ENCODE measurements around the gene FAM234A. TPM values are rescaled to one million over a fixed set of nuclear protein-coding genes. Genes with fewer than 3 reads are reported as not detected.
"Not testable (repeated sequence)": the region's sequence is repeated elsewhere in the genome, so short reads cannot be mapped to it uniquely, and the experiment has no call there.

The FAM234A gene, protein sequence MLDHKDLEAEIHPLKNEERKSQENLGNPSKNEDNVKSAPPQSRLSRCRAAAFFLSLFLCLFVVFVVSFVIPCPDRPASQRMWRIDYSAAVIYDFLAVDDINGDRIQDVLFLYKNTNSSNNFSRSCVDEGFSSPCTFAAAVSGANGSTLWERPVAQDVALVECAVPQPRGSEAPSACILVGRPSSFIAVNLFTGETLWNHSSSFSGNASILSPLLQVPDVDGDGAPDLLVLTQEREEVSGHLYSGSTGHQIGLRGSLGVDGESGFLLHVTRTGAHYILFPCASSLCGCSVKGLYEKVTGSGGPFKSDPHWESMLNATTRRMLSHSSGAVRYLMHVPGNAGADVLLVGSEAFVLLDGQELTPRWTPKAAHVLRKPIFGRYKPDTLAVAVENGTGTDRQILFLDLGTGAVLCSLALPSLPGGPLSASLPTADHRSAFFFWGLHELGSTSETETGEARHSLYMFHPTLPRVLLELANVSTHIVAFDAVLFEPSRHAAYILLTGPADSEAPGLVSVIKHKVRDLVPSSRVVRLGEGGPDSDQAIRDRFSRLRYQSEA
- total RNA-seq (ENCODE audit: insufficient read depth, low replicate concordance), result 50.8 TPM

- peak; percentile 95 for DNase-seq (ENCODE audit: low spot score)
Observed at GRCh38 chr16:234468-235305, at the start of gene FAM234A. TSS of gene FAM234A (plus strand) at chr16:234821. CDS start at chr16:254414, 19,593 bp downstream.

DNA sequence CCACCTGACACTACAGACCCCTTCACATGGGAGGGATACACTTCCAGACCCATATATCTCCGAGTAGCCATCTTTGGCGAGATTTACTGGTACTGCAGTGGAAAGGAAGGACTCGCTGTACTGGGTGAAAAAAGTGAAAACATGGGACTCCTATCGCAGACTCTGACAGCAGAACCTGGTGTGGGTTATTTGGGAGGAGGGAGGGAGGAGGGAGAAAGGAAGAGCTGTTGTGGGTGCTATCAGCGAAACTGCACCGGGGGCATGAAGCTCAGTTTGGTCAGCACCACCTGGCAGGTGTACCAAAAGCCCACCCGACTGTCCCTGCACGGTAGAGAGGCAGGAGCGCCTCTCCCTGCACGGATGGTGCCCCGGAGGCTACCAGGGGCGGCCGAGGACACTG is 49.4 kb upstream of the FAM234A start:
- DNase-seq (ENCODE audit: low spot score), result no peak

DNA sequence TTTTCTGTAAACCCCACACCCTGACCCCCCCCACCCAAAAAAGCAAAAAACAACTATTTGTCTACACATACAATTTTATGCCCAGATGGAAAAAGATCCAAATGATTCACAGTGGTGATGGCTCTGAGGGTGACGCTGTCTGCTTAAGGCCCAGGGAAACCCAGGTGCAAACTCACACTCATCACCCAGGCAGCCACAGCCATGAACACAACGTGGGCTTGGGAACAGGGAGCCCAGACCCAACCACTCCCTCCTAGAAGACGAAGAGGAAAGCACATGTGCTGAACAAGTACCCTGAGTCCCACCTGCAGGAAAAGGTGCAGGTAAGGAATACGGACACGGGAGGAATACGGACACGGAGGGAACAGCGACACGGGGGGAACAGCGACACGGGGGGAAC is 48.9 kb upstream of the FAM234A start:
- DNase-seq (ENCODE audit: low spot score), result no peak

DNA sequence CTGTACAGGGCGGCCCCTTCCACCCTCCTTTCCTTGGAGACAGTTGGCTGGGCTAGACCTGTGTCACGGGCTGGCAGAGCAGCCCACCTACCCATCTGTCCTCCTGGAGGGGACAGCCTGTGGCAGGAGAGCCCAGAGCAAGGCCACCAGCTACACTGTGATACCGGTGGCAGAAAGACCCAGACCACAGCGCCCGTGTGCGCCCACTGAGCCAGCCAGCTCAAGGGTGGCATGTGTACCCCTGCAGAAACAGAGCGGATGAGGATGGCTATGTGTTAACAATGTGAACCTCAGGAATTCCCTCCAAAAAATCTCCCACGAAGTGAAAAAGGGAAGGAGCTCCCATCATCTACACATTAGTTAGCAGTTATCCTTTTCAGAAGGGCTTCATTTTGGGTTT is 47.3 kb upstream of the FAM234A start:
- no peak for DNase-seq (ENCODE audit: low spot score)

- DNase-seq (ENCODE audit: low spot score), result no peak
Observed at GRCh38 chr16:188674-189073, 45.9 kb upstream of the FAM234A start.

- no peak for DNase-seq (ENCODE audit: low spot score)
Observed at GRCh38 chr16:189604-190186, 44.9 kb upstream of the FAM234A start.

DNA sequence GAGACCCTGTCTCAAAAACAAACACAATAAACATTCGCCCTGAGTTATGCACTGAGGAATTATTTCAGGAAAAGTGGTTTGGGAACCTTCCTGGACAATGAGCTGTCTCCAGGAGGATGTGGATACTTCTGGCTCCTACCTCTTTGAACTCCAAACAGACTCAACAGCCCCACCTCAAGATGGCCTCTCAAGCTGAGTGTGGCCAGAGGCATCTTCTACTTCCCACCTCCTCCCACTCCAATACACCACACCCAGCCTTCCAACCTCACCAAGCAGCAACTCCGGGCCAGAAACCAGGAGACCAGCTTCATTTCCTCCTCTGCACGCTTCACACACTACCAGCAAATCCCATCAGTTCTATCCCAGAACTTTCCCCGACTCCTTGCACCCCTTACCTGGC is 42.8 kb upstream of the FAM234A start:
- no peak for DNase-seq (ENCODE audit: low spot score)

DNA sequence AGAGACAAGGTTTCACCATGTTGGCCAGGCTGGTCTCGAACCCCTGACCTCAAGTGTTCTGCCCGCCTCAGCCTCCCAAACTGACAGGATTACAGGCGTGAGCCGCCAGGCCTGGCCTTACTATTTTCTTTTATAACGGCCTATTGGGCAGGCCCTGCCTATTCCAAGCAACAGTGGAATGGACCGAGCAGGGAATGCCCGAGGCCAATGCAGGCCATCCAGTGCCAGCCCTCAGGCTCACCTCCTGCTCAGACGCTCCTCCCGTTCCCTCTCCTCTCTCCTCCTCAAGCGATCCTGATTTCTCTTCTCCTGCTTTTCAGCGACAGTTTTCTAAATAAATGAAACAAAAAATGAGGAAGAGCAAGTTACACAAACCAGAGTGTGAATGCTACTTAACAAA is 41.9 kb upstream of the FAM234A start:
- no peak for DNase-seq (ENCODE audit: low spot score)

DNA sequence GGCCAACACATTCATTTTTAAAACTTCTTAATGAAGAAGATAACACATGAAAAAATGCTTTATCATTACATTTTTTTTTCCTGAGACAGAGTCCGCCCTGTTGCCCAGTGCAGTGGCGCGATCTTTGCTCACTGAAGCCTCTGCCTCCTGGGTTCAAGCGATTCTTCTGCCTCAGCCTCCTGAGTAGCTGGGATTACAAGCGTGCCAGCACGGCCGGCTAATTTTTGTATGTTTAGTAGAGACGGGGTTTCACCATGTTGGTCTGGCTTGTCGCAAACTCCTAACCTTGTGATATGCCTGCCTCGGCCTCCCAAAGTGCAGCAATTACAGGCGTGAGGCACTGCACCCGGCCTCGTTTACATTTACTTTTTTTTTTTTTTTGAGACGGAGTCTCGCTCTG is 41.2 kb upstream of the FAM234A start:
- DNase-seq (ENCODE audit: low spot score), result no peak

- no peak for DNase-seq (ENCODE audit: low spot score)
Observed at GRCh38 chr16:194516-194915, 40.1 kb upstream of the FAM234A start.

DNA sequence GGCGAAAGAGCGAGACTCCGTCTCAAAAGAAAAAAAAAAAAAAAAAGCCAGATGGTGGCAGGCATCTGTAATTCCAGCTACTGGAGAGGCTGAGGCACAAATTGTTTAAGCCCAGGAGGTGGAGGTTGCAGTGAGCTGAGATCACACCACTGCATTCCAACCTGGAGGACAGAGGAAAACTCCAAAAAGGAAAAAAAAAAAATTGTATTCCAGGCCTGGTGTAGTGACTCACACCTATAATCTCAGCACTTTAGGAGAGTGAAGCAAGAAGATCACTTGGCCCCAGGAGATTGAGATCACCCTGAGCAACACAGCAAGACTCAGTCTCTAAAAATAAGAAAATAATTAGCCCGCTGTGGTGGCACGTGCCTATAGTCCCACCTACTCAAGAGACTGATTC is 34.2 kb upstream of the FAM234A start:
- peak; percentile 31 for DNase-seq (ENCODE audit: low spot score)

- DNase-seq (ENCODE audit: low spot score), result no peak
Observed at GRCh38 chr16:203246-203645, 31.4 kb upstream of the FAM234A start.

- DNase-seq (ENCODE audit: low spot score), result not testable (repeated sequence)
Observed at GRCh38 chr16:204046-204445, 30.6 kb upstream of the FAM234A start.

GRCh38 chr16:209359-209758 is 25.3 kb upstream of the FAM234A start:
- not testable (repeated sequence) for DNase-seq (ENCODE audit: low spot score)

DNA sequence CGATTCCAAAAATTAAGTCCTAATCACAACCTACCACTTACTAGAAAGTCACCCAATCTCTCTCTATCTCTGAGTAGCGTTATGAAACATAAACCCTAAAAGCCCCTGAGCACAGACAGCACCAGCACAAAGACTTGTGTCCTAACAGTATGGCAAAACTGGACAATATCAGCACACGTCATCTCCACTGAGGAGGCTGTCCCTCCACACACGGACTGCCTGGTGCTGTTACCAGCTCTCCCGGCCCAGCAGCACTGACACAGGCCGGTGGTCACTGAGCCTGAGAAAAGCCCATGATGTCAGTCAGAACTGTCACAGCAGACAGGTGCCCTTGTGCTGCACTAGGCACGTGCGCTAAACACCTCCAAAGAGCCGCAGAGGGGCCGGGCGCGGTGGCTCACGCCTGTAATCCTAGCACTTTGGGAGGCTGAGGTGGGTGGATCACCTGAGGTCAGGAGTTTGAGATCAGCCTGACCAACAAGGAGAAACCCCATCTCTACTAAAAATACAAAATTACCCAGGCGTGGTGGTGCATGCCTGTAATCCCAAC is 22.9 kb upstream of the FAM234A start:
- not testable (repeated sequence) for DNase-seq (ENCODE audit: low spot score)

DNA sequence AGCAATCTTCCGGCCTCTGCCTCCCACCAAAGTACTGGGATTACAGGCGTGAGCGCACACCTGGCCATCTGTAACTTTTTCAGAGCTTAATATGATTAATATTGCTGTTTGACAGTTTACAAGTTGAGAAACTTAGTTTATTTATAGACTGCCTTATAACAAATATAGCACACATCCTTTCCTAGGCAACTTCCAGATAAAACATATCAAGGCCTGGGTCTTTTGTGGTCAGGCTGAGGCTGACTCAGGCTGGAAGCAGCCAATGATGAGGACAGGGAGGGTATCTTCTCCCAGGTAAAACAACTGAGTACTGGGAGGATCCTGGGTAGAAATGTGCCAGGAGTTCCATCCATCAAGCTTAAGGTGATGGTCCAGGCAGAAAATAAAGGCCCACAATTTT is 21.6 kb upstream of the FAM234A start:
- DNase-seq (ENCODE audit: low spot score), result no peak

DNA sequence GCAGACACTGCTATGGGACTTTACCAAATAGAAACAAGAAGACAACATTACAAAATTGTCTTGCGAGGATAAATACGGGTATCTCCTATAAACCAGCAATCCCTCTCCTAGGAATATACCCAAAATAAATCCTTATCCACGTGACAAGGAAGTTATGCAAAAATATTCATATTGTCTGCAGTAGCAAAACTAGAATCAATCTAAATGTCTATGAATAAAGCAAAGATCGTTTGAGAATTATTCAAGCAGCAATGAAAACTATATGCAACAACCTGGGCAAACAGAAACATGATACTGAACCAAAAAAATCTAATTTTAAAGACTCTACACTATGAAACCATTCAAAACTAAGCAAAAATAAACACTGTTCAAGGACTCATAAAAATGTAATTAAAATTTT is 14.6 kb upstream of the FAM234A start:
- DNase-seq (ENCODE audit: low spot score), result no peak

DNA sequence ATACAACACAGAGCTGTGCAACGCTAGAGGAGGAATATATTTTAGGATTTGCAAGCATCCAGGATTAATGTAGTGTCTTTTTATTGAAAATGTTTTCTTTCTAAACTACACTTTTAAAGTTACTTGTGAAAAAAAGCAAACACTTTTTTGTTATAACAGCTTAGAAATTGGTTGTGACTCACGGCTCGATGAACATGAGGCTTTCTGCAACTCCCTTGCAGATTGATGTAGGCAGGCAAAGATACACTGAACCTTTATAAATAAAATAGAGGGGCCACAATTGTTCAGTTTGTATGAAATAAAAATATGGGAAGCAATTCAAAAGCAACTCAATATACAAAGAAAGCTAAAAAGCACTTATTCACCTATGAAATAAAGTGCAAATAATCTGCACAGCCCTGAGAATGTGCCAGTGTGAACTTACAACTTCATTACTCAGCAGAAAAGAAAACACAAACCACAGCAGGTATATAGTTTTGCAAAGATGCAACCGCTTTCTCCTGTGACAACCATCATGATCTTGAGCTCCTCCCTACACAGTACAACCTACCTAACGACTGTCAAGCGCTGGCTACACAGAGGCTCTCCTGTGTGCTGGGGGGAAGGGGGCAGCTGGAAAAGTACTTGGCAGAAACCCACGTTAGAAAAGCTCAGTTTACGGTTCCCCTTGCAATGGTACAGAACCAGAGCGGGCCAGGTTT is 6.3 kb upstream of the FAM234A start:
- DNase-seq (ENCODE audit: low spot score), result no peak

DNA sequence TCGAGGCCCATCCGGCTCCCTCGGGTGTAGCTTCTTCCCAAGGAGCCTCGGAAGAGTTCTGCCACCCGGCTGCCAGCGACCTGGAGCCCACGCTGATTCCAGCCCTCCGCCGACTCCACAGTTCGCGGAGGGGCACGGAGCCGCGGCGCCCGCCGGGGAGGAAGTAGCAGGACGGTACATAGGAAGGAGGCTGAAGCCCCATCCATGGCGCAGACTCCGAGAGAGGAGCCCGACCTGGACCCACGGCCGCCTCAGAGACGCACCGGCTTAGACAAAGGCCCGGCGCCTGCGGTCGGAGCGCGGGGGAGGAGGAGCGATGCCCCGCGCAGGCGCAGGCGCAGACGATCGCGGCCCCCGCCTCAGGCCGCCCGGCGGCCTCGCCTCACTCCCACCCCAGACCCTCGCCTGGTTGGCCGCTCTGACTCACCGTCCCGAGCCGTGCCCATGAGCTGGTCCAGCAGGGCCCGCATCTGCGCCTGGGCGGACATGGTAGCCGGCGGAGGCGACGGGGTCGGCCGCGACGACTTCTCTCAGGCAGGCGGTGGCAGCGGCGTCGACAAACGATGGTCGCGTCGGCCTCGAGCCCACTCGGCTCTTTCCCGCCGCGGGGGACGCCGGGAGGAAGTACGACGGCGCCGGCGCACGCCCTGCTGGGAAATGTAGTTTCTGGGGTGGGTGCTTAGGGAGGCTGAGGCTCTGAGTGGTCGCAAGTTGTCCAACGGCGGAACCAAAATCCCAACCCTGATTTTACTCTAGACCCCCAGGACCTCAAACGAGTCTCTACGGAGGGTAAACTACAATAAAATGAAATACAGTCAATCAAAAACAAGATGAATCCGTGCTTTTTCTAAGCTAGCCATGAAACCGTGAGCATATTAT is 5.5 kb upstream of the FAM234A start, which contains the start of gene LUC7L:
Gene LUC7L, minus strand, starts transcription at position 598 of the 879 bp plus-strand sequence. Its CDS starts 110 bp downstream, at position 488.
- DNase-seq (ENCODE audit: low spot score), result peak; percentile 95

- DNase-seq (ENCODE audit: low spot score), result no peak
Observed at GRCh38 chr16:229731-230281, 4.8 kb upstream of the FAM234A start.

Data from umbilical cord (tissue), 2 donors.